ENCODE measurements around the gene NR5A2.

DNA sequence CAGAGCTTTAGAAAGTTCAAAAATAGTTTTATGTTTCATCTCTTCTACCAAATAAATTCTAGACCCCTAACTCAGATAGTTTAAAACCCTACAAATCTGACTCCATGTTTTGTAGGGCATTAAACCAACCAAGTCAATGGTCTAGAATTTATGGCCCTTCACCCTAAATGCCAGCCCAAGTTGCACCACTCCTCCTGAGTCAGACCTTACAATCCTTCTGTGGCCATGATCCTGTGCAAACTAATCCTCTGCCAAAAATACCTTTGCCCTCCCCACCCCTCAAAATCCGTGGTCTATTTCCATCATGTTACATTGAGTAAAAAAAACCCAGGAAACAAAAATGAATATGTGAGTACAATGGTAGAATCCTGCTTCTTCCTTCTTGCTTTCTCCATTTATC is 179.3 kb downstream of the NR5A2 start:
- no peak for TF ChIP-seq EZH2 (IDR thresholded peaks at IDR 0.05)
- TF ChIP-seq, protein P1, sequence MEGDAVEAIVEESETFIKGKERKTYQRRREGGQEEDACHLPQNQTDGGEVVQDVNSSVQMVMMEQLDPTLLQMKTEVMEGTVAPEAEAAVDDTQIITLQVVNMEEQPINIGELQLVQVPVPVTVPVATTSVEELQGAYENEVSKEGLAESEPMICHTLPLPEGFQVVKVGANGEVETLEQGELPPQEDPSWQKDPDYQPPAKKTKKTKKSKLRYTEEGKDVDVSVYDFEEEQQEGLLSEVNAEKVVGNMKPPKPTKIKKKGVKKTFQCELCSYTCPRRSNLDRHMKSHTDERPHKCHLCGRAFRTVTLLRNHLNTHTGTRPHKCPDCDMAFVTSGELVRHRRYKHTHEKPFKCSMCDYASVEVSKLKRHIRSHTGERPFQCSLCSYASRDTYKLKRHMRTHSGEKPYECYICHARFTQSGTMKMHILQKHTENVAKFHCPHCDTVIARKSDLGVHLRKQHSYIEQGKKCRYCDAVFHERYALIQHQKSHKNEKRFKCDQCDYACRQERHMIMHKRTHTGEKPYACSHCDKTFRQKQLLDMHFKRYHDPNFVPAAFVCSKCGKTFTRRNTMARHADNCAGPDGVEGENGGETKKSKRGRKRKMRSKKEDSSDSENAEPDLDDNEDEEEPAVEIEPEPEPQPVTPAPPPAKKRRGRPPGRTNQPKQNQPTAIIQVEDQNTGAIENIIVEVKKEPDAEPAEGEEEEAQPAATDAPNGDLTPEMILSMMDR (IDR thresholded peaks at IDR 0.05): no peak
- TF ChIP-seq EZH2phosphoT487 (IDR thresholded peaks at IDR 0.05): no peak

Measured in neural progenitor cell (in vitro differentiated cells).